Mononuclear cell (primary cell): ENCODE measurements around the gene NR3C2. TPM values are rescaled to one million over a fixed set of nuclear protein-coding genes. Genes with fewer than 3 reads are reported as not detected.

ENCODE experiments used
- H3K27me3 ChIP-seq: 2 replicates; pipeline ENCODE4 v1.6.0; 2011; ENCODE audit warnings: low read length, control low read depth; ENCODE audit not compliant: insufficient read depth
- H3K4me1 ChIP-seq: 2 replicates; pipeline ENCODE4 v1.5.1; 2011; ENCODE audit warnings: mild to moderate bottlenecking, low read length, control low read depth; ENCODE audit not compliant: insufficient read depth
- H3K4me3 ChIP-seq: 2 replicates; pipeline ENCODE4 v1.5.1; 2011; ENCODE audit warnings: mild to moderate bottlenecking, low read length, moderate library complexity
- H3K9me3 ChIP-seq: 2 replicates; pipeline ENCODE4 v1.5.1; 2011; ENCODE audit warnings: low read depth, mild to moderate bottlenecking, control low read depth, low read length
- total RNA-seq: library from RNA; depleted of rRNA; stranded (reverse); fragments of >200 nt; gene quantifications from one replicate; pipeline ENCODE4 v1.2.3, GENCODE V29; 2012

Gene NR3C2
- total RNA-seq, 1 donor: 29.1 TPM

- H3K4me1 ChIP-seq: no peaks in the 10 kb centered on the region
- no peak overlapping the region for H3K4me3 ChIP-seq
- H3K27me3 ChIP-seq: no peaks in the 10 kb centered on the region
- no peaks in the 10 kb centered on the region for H3K9me3 ChIP-seq
Measured at GRCh38 chr4:148225639-148226038, 216.6 kb downstream of the NR3C2 start.

- no peaks in the 10 kb centered on the region for H3K9me3 ChIP-seq
- H3K27me3 ChIP-seq: no peaks in the 10 kb centered on the region
- H3K4me3 ChIP-seq: no peak overlapping the region
- H3K4me1 ChIP-seq: no peaks in the 10 kb centered on the region
Measured at GRCh38 chr4:148224476-148224875, 217.7 kb downstream of the NR3C2 start.

- H3K4me3 ChIP-seq: no peak overlapping the region
- H3K9me3 ChIP-seq: no peaks in the 10 kb centered on the region
- H3K27me3 ChIP-seq: no peaks in the 10 kb centered on the region
- H3K4me1 ChIP-seq: no peaks in the 10 kb centered on the region
Measured at GRCh38 chr4:148222991-148223660, 219.1 kb downstream of the NR3C2 start.

DNA sequence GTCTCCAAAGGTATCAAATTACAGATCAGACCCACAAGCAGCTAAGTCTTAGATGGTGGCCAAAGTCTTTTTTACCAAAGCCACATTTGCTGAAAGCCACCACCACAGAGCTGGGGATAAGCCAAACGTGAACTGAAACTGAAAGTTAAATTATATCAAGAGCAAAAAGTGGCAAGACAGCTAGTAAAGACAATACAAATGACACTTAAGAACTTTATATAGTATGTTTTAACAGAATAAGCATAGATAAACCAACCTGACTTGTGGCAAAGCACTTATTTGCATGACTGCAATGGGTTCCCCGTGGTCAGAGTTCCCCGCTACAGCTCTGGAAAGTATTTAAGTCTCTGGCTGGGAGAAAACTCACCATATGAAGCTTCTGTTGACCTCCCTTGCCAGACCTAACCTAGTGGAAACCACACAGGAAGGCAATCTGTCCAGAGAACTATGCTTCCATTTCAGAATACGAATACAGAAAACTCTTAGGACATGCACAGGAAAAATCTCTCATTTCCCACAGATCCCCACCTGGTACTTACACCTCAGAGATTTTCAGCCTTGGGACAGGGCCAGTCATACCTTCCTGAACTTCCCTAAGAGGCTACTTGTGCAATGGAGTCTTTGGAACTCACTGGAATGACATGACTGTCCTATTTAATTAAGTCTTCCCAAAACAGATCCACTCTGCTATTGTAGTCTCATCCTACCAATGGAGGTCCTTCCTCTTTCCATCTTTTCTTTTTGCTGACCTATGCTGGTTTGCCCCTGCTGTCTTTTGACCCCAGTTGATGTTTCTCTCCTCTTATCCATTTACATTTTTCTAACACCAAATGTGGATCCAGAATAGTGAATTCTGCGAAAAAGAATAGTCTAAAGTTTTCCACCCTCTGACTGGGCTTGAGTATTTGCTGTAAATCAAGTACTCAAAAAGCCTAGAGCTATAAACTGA is 225.1 kb downstream of the NR3C2 start:
- Histone ChIP-seq H3K4me3 (peak overlapping the region; percentile 2), H3K9me3 (no peaks in the 10 kb centered on the region), H3K4me1 (peaks cover 6% of the 10 kb centered on the region), H3K27me3 (no peaks in the 10 kb centered on the region)

DNA sequence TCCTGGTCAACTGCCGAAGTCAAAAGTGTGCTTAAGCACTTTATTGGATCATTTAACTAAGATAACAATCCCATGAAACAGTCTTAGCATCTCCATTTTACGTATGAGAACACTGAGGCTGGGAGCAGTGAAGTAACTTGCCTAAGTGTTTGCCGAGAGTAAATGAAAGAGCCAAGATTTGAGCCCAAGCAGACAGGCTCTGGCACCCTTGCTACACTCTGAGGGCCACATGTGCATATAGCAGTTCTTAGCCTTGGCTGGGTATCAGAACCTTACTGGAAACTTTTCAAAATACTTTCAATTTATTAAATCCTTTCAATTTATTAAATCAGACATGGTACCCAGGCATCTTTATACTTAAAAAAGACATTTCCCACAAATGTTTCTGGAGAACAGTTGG is 225.9 kb downstream of the NR3C2 start:
- Histone ChIP-seq H3K4me3 (no peak overlapping the region), H3K4me1 (peaks cover 6% of the 10 kb centered on the region), H3K9me3 (no peaks in the 10 kb centered on the region), H3K27me3 (no peaks in the 10 kb centered on the region)

- Histone ChIP-seq H3K27me3 (no peaks in the 10 kb centered on the region), H3K9me3 (no peaks in the 10 kb centered on the region), H3K4me1 (peaks cover 6% of the 10 kb centered on the region)
Measured at GRCh38 chr4:148215202-148215601, 227.0 kb downstream of the NR3C2 start.

DNA sequence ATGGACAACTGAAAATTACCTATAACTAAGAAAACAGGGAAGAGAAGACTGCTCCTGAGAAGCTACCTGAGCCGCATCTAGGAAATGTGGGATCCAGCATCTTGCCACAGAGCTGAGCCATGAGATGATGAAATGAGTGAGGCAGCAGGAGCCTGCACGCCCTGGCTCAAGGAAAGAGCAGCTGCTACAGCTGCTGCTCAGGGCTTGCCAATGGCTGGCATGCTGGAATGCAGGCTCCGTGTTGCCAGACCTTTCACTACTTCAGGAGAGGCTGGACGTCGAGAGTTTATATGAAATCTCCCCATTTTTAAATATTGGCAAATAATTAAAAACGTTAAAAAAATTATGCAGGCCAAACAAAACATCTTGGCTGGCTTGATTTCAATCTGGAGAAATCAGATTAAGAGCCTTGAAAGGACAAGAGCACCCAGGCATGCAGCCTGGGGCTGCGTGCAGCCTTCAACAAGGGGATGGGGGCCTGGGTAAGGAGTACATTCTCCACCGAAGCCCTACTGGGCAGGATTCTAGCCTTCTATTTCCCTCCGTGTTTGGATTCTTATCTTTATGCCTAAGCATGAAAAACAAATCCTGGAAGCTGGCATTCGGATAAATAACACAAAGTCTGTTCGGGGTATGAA is 227.6 kb downstream of the NR3C2 start:
- Histone ChIP-seq H3K9me3 (no peaks in the 10 kb centered on the region), H3K4me1 (peaks cover 6% of the 10 kb centered on the region), H3K4me3 (no peak overlapping the region), H3K27me3 (no peaks in the 10 kb centered on the region)

More at GRCh38 chr4:148215202-148215601, 227.0 kb downstream of the NR3C2 start:
- H3K4me3 ChIP-seq: no peak overlapping the region

- H3K27me3 ChIP-seq: no peaks in the 10 kb centered on the region
Measured at GRCh38 chr4:148211533-148211932, 230.7 kb downstream of the NR3C2 start.

DNA sequence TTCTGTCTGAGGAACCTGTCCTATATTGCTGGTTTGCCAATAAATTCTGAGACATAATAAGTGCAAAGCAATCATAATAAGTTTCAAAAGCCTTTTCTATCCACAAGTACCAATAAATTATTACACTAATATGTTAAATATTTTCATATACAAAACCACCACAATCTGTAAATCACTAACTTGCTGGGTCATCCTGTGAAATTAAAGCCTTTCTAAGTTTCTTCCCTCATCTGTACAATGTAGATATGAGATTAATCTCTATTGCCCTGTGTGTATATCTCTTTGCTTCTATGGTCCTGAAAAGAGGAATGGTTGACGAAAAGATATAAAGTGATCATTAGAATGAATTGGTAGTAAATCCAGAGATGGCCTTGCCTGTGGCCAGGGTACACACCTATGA is 231.6 kb downstream of the NR3C2 start:
- no peak overlapping the region for H3K4me3 ChIP-seq
- no peaks in the 10 kb centered on the region for H3K9me3 ChIP-seq
- H3K4me1 ChIP-seq: no peaks in the 10 kb centered on the region
- no peaks in the 10 kb centered on the region for H3K27me3 ChIP-seq

More at GRCh38 chr4:148211533-148211932, 230.7 kb downstream of the NR3C2 start:
- Histone ChIP-seq H3K9me3 (no peaks in the 10 kb centered on the region), H3K4me1 (no peaks in the 10 kb centered on the region), H3K4me3 (no peak overlapping the region)

- Histone ChIP-seq H3K9me3 (no peaks in the 10 kb centered on the region), H3K4me1 (no peaks in the 10 kb centered on the region), H3K4me3 (no peak overlapping the region), H3K27me3 (no peaks in the 10 kb centered on the region)
Measured at GRCh38 chr4:148207068-148207467, 235.1 kb downstream of the NR3C2 start.

GRCh38 chr4:148205476-148205875 is 236.7 kb downstream of the NR3C2 start:
- H3K4me3 ChIP-seq: no peak overlapping the region
- no peaks in the 10 kb centered on the region for H3K4me1 ChIP-seq
- no peaks in the 10 kb centered on the region for H3K9me3 ChIP-seq
- no peaks in the 10 kb centered on the region for H3K27me3 ChIP-seq

- no peak overlapping the region for H3K4me3 ChIP-seq
- H3K9me3 ChIP-seq: no peaks in the 10 kb centered on the region
- no peaks in the 10 kb centered on the region for H3K4me1 ChIP-seq
- no peaks in the 10 kb centered on the region for H3K27me3 ChIP-seq
Measured at GRCh38 chr4:148204892-148205291, 237.3 kb downstream of the NR3C2 start.

GRCh38 chr4:148204171-148204570 is 238.0 kb downstream of the NR3C2 start:
- H3K9me3 ChIP-seq: no peaks in the 10 kb centered on the region
- no peaks in the 10 kb centered on the region for H3K4me1 ChIP-seq
- no peak overlapping the region for H3K4me3 ChIP-seq

DNA sequence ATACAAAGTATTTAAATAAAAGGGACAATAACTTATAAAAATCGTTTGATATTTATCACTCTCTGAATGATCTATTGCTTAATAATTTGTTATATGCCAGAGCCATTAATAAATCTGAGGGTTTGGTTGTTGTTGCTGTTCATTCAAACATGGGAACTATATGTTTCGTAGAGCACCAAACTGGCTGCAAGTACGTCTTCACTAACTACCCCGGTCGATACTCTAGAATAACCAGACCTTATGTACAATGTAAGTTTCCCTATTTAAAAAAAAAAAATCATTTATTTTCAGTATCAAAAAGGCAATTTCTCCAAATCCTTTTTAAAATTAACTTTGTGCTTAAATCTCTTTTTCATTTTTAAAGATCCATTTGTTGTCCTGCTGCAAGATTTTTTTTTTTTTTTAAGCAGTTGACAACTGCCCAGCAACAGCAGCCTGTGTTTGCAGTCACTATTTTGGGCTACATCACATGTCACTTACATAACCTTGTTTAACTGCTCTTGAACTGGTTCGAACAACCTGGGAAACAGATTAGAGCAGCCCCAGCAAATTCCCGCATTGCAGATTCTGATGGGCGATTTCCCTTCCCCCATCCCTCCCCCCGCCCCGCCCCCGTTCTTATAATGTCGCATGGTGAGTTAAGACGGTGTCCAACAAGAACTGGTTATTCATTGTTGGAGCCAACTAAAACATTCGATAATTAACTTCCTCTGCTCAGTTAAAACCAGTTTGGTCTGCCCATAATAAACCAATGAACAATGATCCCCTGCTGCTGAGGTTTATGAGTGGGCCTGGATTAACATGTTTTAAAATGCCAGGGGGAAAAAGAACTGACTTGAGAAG is 238.9 kb downstream of the NR3C2 start:
- no peak overlapping the region for H3K4me3 ChIP-seq
- H3K4me1 ChIP-seq: no peaks in the 10 kb centered on the region
- H3K9me3 ChIP-seq: no peaks in the 10 kb centered on the region
- H3K27me3 ChIP-seq: no peaks in the 10 kb centered on the region

More at GRCh38 chr4:148204171-148204570, 238.0 kb downstream of the NR3C2 start:
- no peaks in the 10 kb centered on the region for H3K27me3 ChIP-seq
